Kasumi-1 (cell line): Measurements from ENCODE around the gene HOXC12.

Source experiments
- DNase-seq, 2 experiments: peaks; one replicate each; lab custom pipeline; 2025; lab: John Stamatoyannopoulos, UW

The HOXC12 gene

GRCh38 chr12:53954694-53955035 is at the start of gene HOXC12:
HOXC12 (plus strand) TSS chr12:53954903; CDS start chr12:53954930, 27 bp downstream.
- no peak for DNase-seq

GRCh38 chr12:53907103-53907502 is 47.6 kb upstream of the HOXC12 start:
- no peak for DNase-seq

- DNase-seq = no peak
Measured at GRCh38 chr12:53916788-53917655, 37.7 kb upstream of the HOXC12 start.

GRCh38 chr12:53924521-53925405 is 29.9 kb upstream of the HOXC12 start:
- DNase-seq = no peak

- no peak for DNase-seq
Measured at GRCh38 chr12:53927220-53928029, 27.3 kb upstream of the HOXC12 start.

- no peak for DNase-seq
Measured at GRCh38 chr12:53928054-53928835, 26.5 kb upstream of the HOXC12 start.

- DNase-seq = no peak
Measured at GRCh38 chr12:53929527-53929926, 25.2 kb upstream of the HOXC12 start.

GRCh38 chr12:53930591-53931255 is 24.0 kb upstream of the HOXC12 start:
- no peak for DNase-seq

GRCh38 chr12:53931844-53932581 is 22.7 kb upstream of the HOXC12 start:
- DNase-seq = no peak

- no peak for DNase-seq
Measured at GRCh38 chr12:53932915-53933314, 21.8 kb upstream of the HOXC12 start.

GRCh38 chr12:53935383-53936341 is 19.0 kb upstream of the HOXC12 start:
- no peak for DNase-seq

GRCh38 chr12:53937099-53937498 is 17.6 kb upstream of the HOXC12 start:
- no peak for DNase-seq

GRCh38 chr12:53937596-53938325 is 16.9 kb upstream of the HOXC12 start:
- DNase-seq = no peak

GRCh38 chr12:53938326-53939140 is 16.2 kb upstream of the HOXC12 start, which contains the start of gene HOXC13:
HOXC13 (plus strand) TSS chr12:53938831; CDS start chr12:53938907, 76 bp downstream.
- no peak for DNase-seq

- no peak for DNase-seq
Measured at GRCh38 chr12:53939141-53940108, 15.3 kb upstream of the HOXC12 start.

- no peak for DNase-seq
Measured at GRCh38 chr12:53940443-53941014, 14.2 kb upstream of the HOXC12 start.
